ENCODE measurements around the gene P2RY8. TPM values are rescaled to one million over a fixed set of nuclear protein-coding genes. Genes with fewer than 3 reads are reported as not detected.
A peak's percentile ranks its signal among the peaks of the same experiment; 100 is the strongest.
"Not testable (repeated sequence)": the region's sequence is repeated elsewhere in the genome, so short reads cannot be mapped to it uniquely, and the experiment has no call there.

The P2RY8 gene
- total RNA-seq, 2 experiments from 2014 or later, result 27.5 to 28.3 TPM

- H3K27ac Mint-ChIP-seq, result no peak overlapping the region
Observed at GRCh38 chrX:1449036-1449822, 87.8 kb downstream of the P2RY8 start.

GRCh38 chrX:1448573-1449001 is 88.4 kb downstream of the P2RY8 start:
- CTCF ChIA-PET; H3K27me3 Mint-ChIP-seq; POLR2A ChIA-PET; H3K4me3 Mint-ChIP-seq; DNase-seq; ATAC-seq; intact Hi-C loops (cut with micrococcal nuclease); H3K27ac Mint-ChIP-seq: not testable (repeated sequence)
- peaks cover 56% of the 10 kb centered on the region for H3K36me3 Mint-ChIP-seq (ENCODE audit: low read depth)
- peaks cover 41% of the 10 kb centered on the region for H3K9me3 Mint-ChIP-seq
- H3K4me1 Mint-ChIP-seq (ENCODE audit: low read depth), result peaks cover 28% of the 10 kb centered on the region

More at GRCh38 chrX:1449036-1449822, 87.8 kb downstream of the P2RY8 start:
- no peaks in the 10 kb centered on the region for H3K27me3 Mint-ChIP-seq
- ChIA-PET CTCF (no interaction called here), POLR2A (no interaction called here)
- ATAC-seq (no peak), DNase-seq (no peak)
- H3K4me1 Mint-ChIP-seq (ENCODE audit: low read depth), result peaks cover 28% of the 10 kb centered on the region
- H3K4me3 Mint-ChIP-seq, result no peak overlapping the region
- peaks cover 51% of the 10 kb centered on the region for H3K36me3 Mint-ChIP-seq (ENCODE audit: low read depth)
- intact Hi-C loops (cut with micrococcal nuclease), result no loop called here
- TF ChIP-seq CTCF (IDR thresholded peaks at IDR 0.05), result no peak
- H3K9me3 Mint-ChIP-seq, result peaks cover 37% of the 10 kb centered on the region

- H3K4me3 Mint-ChIP-seq; intact Hi-C loops (cut with micrococcal nuclease); H3K27me3 Mint-ChIP-seq; POLR2A ChIA-PET; CTCF ChIA-PET; DNase-seq; ATAC-seq: not testable (repeated sequence)
- H3K36me3 Mint-ChIP-seq (ENCODE audit: low read depth), result peaks cover 60% of the 10 kb centered on the region
- H3K27ac Mint-ChIP-seq, result peak overlapping the region; percentile 34
- peaks cover 28% of the 10 kb centered on the region for H3K4me1 Mint-ChIP-seq (ENCODE audit: low read depth)
- peaks cover 42% of the 10 kb centered on the region for H3K9me3 Mint-ChIP-seq
Observed at GRCh38 chrX:1447969-1448572, 88.9 kb downstream of the P2RY8 start.

GRCh38 chrX:1446984-1447968 is 89.7 kb downstream of the P2RY8 start:
- H3K4me3 Mint-ChIP-seq; POLR2A ChIA-PET; DNase-seq; CTCF ChIA-PET; intact Hi-C loops (cut with micrococcal nuclease); H3K27me3 Mint-ChIP-seq: not testable (repeated sequence)
- H3K4me1 Mint-ChIP-seq (ENCODE audit: low read depth), result peaks cover 28% of the 10 kb centered on the region
- H3K36me3 Mint-ChIP-seq (ENCODE audit: low read depth), result peaks cover 67% of the 10 kb centered on the region
- peak; percentile 35 for ATAC-seq
- peak overlapping the region; percentile 30 for H3K27ac Mint-ChIP-seq
- H3K9me3 Mint-ChIP-seq, result peaks cover 44% of the 10 kb centered on the region

GRCh38 chrX:1444561-1445500 is 92.2 kb downstream of the P2RY8 start:
- TF ChIP-seq CTCF (IDR thresholded peaks at IDR 0.05), result no peak
- ChIA-PET POLR2A (no interaction called here), CTCF (no interaction called here)
- Mint-ChIP-seq H3K4me1 (ENCODE audit: low read depth) (peaks cover 22% of the 10 kb centered on the region), H3K9me3 (peaks cover 41% of the 10 kb centered on the region), H3K27me3 (no peaks in the 10 kb centered on the region), H3K36me3 (ENCODE audit: low read depth) (peaks cover 69% of the 10 kb centered on the region), H3K27ac (peak overlapping the region; percentile 5), H3K4me3 (no peak overlapping the region)
- ATAC-seq (no peak), DNase-seq (no peak)
- intact Hi-C loops (cut with micrococcal nuclease), result no loop called here

All from activated CD8-positive, alpha-beta T cell treated with anti-CD3 and anti-CD28 coated beads for 36 hours (primary cell).